Stimulated activated CD8-positive, alpha-beta memory T cell treated with anti-CD3 and anti-CD28 coated beads, Interleukin-2, amount 100 ng/mL, for 48 hours (primary cell): ENCODE data around the gene PIAS3.

Experiments used
- DNase-seq, 2 donors: peaks; one replicate each; pipeline ENCODE4 v3.0.0-alpha.2; 2020; ENCODE audit warnings: low read depth in 2 of 2

Gene PIAS3

DNA sequence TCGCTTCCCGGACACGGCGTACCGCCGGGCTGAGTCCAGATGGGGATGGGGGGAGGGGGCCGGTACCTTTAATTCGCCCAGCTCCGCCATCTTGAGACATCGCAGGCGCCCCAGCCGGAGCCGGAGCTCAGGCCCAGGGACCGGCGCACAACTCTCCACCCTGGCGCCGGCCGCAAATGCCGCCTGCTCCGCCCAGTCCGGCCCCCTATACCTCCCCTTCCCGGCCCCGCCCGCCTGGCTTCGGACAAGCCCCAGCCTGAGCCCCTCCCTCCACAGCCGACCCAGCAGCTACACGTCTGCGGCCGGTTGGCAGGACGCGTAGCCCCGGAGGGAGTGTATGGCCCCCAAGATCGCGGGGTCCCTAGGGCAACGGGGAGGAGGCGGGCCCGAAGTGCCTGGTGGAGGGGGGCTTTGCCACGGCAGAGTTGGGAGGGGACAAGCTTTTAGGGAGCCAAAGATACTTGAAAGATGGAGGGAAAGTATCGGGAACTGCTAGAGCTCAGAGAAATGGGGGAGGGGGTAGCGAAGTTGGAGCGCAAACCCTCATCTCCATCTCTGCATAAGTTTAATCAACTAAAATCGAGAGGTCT, at the start of gene PIAS3:
PIAS3 (minus strand) TSS at position 181 of the 590 bp plus-strand sequence; CDS start at position 90, 91 bp downstream.
- peak; percentile 89 for DNase-seq

DNA sequence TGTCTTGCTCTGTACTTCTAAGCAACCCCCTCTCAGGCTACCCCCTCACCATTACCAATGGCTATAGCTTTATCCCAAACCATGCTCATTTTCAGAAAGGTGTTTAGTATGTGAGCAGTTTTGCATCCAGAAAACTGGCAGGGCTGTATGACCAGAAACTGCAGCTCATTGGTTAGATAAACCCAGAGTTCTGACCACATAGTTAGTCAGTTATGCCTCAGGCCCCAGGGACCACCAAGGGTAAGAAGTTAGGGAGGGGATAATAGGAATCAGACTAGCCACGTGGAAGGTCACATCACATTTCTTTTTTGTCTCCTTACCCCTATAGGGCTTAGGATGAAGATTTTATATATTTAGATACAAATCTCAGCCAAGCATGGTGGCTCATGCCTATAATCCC, 49.8 kb upstream of the PIAS3 start:
- DNase-seq: no peak

DNA sequence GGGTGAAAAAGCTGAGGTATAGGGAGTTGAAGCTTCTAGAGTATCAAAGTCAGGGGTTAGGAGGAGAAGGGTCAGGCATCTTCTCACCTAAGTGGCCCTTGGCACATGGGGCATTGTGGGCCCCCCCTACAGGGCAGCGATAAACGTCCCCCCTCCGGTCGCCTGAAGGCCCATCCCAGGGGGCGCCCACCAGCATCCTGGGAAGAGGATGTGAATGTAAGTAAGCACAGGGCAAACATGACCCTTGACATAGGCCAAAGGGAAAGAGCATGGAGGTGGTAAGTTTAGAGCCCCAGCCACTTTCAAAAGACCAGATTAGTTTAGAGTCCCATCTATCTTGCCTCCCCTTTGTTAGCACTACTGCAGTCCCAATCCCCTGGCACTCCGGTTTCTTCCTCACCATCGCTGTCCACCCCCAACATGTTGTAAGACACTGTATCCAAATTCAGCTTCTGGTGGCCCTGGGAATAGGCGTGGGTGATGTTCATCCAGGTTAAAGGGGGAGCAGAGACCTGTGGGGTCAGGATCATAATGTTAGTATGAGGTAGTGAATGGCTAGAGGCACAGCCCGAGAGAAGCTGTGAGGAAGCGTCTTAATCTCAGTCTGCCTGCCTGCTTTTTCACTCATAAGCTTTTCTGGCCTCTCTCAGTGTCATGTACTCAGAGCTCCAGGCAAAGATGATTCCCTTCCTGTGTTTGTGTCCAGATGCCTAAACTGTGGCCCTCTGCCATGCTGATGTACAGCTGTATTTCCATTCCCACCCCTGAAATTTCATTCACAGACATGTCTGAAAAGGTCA, 48.3 kb upstream of the PIAS3 start:
- DNase-seq: no peak

DNA sequence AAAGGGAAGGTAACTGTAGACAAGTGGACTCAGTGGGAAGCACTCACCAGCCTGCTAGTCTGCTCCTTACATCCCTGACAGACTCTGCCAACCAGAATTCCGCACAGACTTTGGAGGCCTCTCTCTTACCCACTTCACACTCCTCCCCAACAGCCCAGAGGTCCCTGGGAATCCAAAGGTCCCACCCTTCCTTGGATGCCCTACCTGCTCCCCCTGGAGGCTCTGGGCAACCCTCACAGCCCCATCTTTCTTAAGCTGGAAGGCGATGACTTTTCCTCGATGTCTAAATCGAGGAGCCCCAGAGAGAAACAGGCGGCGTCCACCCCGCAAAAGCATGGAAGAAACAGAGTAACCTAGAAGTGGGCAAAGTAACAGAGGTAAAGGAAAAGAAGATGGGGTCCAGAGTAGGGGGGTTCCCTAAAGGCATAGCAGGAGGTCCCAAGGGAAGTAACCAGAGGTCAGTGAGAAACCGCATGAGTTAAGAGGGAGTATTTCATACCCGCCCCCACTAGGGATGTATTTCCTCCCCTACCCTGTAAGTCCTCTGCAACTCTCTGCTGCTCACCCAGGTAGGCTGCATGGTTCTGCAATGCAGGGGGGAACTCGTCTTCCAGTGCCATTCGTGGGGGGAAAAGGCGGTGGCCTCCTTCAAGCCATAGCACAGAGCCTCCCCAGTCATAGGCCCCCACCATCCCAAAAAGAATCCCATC, 42.6 kb upstream of the PIAS3 start:
- DNase-seq: no peak

DNA sequence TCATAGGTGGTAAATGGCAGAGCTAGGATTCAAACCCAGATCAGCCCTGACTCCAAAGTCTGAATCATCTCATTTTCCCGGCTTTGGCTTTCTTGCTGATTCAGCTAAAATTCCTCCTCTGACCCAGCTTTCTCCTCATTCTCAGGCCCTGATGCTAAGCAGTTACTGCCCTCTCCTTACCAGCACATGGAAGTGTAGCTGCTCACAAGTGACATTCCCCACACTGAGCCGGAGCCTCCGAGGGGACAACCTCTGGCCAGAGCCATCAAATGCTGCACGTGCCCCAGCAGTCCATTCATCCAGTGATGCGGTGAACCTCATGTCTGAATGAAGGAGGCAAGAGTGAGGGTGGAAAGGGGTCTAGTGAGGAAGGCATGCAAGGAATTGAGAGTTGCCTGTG, 39.9 kb upstream of the PIAS3 start:
- no peak for DNase-seq

DNA sequence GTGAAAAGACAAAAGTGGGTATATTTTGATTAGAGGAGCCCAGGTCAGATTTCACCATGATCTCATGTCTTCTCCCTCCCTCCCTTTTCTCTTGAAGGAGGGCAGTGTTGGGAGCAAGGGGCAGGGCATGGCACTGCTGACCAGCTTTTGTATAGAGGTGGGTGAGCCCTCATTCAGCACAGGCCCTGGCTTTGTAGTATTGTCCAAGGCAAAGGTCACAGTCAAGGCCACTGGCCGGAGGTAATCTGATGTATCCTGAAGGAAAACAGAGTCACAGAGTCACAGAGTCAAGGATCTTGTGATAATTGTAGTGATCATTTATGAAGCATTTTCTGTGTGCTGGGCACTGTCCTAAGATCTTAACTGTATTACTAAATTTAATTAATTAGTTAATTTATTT, 39.1 kb upstream of the PIAS3 start:
- no peak for DNase-seq

DNA sequence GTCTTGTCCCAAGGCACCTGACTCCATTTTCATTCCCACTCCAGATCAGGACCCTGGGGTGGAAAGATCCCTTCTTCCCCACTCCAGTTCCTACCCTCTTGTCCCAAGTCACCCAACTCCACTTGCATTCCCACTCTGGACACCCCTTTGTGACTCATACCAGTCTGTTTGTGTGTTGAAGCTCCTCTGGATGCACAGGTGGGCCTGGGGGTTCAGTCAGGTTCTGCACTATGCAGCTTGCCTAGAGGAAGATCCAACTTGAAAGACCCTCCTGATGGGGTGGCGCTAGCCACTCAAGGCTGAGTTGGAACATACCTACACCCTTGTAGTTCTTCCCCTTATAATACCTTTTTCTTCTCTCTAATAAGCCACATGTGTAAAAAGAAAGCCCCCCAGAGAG, 36.6 kb upstream of the PIAS3 start:
- DNase-seq: no peak

DNA sequence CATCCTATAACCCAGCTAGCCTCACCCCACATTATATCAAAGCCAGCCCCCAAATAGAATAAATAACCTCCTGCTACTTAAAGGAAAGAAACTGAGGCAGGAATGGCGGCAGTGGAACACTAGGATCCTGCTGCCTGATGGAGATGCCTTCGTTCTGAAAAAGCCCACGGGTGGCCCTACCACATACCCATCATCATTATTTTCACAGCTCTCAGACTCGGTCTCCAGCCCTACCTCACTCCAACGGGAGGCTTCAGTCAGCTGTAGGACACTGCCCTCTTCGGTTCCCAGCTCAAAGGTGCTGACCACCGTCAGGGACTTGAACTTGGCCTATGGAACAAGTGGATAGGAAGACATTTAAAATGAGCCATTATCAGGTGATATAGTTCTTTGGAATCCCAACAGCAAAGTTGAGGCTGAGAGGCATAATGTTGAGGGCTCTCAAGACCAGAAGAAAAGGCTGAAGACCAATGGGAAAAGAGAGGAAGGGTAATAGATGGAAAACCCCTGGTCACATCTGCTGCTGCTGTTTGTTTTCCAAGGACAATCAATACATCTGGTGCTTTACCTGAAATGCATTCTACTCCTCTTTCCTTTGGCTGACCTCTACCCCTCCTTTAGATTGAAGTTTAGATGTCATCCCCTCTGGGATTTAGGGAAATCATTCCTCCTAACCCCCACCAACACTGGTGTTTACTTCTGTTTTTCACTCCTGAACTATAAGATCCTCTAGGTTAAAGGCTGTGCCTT, 34.6 kb upstream of the PIAS3 start:
- DNase-seq: no peak

DNA sequence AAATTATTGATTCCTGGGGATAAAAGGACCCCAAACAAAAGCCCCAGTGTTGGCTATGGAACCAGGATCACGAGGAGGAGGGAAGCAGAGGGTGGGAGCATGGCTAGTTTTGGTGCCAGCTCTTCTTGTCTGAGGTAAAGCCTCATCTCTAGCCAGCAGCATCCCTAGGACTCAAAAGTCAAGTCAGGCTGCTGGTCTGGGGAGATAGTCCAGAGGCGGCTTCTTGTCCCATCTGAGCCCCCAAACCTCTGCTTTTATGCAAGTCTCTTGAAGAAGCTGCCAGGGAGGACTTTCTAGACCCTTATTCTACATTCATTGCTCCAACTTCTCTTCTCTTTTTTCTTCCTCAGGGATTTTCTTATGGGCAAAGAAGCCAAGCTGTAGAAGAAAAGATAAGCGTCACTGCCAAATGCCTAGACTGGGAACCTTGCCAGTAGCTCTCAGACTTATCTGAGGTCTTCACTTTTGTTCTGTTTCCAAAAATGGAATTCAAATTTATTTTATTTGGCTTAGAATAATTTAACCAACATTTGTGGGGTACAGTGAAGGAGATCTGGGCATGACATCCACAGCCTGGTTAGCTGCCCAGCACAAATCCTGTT, 33.7 kb upstream of the PIAS3 start:
- no peak for DNase-seq

DNA sequence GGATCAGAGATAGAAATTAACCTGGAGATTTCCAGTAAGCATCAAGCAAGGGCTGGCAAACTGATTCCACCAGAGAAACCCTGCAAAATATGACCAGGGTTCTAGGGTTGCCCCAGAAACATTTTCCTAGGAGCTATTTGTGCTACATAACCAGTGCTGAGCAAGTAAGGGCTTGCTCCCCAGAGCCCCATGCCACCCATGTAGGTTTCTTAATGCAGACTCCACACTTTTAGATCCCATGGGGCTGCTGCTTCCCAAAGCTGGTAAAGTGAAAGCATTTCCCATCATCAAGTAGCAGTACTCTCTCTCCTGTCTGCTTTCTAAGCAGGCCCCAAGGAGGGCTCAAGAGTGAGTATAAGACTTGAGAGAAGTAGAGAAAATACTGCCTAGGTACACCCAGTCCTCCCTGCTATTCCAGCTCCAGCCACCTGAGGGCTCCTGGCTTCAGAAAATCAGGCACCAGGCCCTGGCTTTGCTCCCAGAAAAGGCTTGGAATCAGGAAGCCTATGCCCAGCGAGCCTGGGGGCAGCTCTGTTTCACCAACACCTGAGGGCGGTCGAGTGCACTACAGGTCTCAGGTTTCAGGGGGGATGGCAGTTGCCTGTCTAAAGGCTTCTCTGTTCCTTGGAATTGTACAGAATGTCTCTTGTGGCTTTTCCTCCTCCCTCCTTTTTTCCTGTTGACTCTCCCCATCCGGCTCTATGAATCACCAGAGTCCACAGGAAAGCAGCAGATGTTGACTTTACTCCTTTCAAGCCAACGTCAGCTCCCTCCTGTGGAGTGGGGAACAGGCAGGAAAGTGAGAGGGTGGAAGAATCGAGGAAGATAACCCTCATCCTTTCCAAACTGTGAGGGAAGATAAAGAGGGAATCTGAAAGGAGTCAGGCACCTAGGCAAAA, 33.0 kb upstream of the PIAS3 start:
- DNase-seq: peak; percentile 17 to 42

DNA sequence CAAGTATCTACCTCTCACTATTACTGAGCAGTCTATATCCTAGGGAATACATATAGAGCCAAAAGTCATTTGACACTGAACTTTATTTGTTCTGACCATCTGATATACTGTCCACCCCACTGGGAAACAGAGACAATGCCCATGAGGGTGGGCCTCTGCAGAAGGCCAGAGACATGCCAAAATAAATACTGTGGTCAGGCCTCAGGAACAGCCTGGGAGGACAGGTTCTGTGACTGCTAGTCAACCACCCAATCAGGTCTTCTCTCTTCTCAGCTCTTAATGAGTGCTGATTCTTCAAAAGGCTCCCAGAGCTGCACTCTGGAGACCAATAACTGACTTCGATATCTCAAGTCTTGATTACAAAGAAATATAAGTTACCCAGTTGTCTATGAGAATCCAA, 32.3 kb upstream of the PIAS3 start:
- no peak for DNase-seq

DNA sequence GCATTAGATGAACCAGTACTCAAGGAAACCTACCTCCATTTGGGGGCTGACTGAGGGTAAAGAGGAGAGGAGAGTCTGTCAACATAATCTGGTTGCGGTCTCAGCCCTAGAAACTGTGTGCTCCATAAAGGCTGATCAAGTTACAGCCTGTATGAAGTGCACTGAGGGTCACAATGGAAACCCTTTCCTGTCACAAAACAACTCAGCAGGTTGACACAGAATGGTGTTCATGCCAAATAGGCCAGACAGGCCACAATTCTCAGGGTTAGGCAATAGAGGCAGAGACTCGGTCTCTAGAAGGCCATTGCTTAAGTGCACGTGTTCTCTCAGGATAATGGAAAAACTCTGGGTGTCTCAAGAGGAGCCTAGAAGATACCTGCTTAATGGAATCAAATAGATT, 30.8 kb upstream of the PIAS3 start:
- no peak for DNase-seq

DNA sequence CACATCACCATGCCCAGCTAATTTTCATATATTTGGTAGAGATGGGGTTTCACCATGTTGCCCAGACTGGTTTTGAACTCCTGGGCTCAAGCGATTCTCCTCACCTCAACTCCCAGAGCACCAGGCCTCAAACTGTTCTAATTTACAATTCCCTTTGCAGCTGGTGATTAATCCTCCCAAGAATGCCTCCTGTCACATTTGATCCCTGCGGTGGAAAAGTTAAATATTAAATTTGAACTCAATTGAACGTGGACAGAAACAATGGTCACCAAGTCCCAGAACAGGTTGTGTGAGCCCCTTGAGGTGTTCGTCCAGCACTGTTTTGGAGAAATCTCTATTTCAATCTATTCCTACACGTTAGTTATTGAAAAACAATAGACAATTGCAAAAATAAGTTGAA, 28.8 kb upstream of the PIAS3 start:
- no peak for DNase-seq

DNA sequence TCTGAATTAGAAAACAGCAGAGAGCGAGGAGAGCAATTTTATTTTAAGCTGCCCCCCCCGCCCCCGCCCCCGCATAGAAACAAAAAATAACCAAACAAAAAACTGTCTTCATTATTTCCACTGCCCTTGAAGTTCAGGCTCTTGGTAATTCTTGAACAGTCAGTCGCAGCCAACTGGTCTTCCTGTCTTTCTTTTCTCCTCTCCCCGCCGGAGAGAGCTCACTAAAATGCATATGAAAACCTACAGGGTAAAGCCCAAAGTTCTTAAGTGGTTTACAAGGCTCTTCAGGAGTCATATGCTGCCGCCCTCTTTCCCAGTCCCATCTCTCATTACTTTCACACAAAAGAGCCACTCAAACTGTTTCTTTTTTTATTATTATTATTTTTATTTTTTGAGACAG, 27.9 kb upstream of the PIAS3 start:
- no peak for DNase-seq

DNA sequence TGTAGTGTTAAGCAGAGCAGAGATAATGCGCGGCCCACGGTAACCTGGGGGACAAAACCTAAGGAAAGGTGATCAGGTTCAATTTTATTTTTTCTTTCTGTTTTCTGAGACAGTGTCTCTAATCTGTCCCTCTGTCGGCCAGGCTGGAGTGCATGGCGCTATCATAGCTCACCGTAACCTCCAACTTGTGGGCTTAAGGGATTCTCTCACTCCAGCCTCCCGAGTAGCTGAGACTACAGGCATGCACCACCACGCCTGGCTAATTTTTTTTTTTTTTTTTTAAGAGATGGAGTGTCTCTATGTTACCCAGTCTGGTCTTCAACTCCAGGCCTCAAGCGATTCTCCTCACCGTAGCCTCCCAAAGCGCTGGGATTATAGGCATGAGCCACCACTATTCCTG, 27.5 kb upstream of the PIAS3 start:
- no peak for DNase-seq

DNA sequence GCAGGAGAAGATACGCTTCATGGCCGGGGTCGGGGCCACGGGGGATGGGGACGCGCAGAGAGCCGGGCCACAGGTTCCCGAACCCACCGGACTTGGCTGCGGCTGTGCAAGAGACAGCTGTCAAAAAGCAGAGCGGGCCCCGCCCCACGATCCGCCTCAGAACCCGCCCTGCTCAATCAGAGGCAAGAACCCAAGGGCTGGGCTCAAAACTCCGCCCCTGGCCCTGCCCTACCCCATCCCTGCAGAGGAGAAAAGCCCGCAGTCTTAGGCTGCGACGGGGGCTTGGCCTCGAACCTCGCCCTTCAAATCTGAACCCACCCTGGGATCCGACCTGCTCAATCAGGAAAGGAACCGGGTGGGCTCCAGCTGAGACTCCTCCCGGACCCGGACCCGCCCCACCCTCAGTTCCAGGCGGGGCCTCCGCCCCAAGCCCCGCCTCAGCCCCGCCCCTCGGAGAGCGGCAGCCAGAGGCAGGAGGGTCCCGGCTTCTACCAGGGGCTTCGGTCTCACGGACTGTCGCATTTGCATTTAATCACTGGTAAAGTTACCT, 26.9 kb upstream of the PIAS3 start, which contains the start of gene ANKRD35:
ANKRD35 (minus strand) TSS at position 129 of the 550 bp plus-strand sequence; CDS start at position 21, 108 bp downstream.
- peak; percentile 82 to 85 for DNase-seq

DNA sequence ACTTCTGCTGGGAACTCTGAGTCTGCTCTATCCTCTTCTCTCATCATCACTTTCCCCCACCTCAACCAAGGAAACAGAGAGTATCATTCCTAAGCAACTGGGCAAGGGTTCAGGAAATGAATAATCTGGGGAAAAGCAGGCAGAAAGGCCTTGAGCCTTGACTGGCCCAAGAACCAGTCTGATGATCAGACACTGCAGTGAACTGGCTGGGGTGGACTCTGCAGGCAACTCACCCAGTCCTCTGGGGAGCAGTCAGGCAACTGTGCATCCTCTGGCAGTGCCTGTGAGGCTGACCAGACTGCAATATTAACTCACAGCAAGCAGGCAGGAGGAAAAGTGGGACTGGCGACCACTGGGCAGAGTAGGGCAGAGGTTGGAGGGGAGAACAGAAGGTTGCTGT, 25.8 kb upstream of the PIAS3 start:
- no peak for DNase-seq

DNA sequence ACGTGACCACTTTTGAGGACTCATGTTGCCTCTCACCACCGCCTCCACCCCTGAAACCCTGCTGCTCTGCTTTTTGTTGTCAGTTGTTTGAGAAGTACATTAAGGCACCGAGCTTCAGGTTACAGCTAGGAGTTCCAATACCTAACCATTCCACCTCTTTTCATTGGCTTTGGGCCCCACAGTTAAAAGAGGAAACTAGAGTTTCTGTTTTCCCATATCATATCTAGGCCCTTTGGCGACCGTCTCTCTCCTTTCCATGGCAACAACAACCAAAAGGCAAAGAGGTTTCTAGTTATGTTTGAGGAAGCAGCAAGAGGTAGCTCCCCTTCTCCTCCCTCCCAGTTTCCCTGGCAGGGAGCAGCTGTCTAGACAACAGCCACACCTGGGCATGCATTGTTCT, 20.9 kb upstream of the PIAS3 start:
- no peak for DNase-seq

DNA sequence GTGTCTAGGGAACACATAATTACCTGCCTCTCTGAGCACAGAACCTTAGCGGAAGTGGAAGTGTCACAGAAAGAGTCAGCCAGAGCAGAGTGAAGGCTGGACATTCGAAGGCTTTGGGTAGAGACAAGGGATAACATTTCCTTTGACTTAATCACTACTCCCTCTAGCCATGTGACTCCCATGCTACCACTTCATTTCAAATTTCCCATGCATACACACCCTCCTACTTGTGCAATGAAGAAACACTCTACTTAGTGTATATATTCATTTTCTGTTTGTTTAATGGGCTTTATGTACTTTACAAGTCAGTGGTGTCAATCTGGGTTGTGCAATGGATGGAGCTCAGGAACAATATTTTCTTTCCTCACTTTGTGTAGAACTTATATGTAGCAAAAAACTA, 19.8 kb upstream of the PIAS3 start:
- DNase-seq: no peak

DNA sequence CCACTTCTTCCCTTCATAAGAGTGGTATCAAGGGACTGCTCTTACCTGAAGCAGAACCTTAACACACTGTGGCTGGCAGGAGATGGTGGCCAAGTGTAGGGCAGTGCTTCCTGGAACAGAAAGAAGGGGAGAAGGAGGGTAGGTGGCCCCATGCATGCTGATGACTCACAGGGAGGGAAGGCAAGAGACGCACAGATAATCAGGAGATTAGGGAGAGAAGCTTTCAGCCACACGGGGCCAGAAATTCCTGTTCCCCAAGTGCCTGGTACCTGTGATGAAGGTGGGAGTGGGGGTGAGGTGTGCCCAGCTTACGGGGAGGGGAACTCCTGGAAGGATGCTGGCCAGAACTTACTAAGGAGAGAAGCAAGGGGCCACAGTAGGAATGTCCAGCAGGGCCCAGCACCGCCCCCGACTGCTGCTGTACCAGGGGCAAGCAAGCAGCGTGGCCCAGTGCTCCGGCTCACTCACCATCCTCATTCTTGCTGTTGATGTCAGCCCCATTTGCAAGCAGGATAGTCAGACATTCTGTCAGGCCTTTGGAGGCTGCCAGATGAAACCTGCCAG, 19.1 kb upstream of the PIAS3 start:
- no peak for DNase-seq
